ENCODE results near the gene LINGO3.
"Not testable (repeated sequence)": the region's sequence is repeated elsewhere in the genome, so short reads cannot be mapped to it uniquely, and the experiment has no call there.

Gene LINGO3

GRCh38 chr19:2281265-2282061 is 26.5 kb downstream of the LINGO3 start:
- not testable (repeated sequence) for DNase-seq (ENCODE audit: low read depth)

GRCh38 chr19:2280633-2281264 is 27.2 kb downstream of the LINGO3 start:
- DNase-seq (ENCODE audit: low read depth) = no peak

GRCh38 chr19:2278459-2279158 is 29.3 kb downstream of the LINGO3 start:
- no peak for DNase-seq (ENCODE audit: low read depth)

DNA sequence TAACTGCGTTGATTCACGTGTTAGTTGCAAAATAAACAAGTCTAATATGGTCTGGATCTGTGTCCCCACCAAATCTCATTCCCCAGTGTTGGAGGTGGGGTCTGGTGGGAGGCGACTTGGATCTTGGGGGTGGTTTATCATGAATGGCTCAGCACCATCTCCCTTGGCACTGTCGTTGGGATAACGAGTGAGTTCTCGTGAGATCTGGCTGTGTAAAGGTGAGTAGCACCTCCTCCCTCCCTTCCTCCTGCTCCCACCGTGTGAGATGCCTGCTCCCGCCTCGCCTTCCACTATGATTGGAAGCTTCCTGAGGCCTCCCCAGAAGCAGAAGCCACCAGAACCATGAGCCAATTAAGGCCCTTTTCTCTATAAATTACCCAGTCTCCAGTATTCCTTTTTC is 30.8 kb downstream of the LINGO3 start:
- no peak for DNase-seq (ENCODE audit: low read depth)

- no peak for DNase-seq (ENCODE audit: low read depth)
Measured at GRCh38 chr19:2276429-2276986, 31.4 kb downstream of the LINGO3 start.

GRCh38 chr19:2275588-2276428 is 32.1 kb downstream of the LINGO3 start:
- no peak for DNase-seq (ENCODE audit: low read depth)

DNA sequence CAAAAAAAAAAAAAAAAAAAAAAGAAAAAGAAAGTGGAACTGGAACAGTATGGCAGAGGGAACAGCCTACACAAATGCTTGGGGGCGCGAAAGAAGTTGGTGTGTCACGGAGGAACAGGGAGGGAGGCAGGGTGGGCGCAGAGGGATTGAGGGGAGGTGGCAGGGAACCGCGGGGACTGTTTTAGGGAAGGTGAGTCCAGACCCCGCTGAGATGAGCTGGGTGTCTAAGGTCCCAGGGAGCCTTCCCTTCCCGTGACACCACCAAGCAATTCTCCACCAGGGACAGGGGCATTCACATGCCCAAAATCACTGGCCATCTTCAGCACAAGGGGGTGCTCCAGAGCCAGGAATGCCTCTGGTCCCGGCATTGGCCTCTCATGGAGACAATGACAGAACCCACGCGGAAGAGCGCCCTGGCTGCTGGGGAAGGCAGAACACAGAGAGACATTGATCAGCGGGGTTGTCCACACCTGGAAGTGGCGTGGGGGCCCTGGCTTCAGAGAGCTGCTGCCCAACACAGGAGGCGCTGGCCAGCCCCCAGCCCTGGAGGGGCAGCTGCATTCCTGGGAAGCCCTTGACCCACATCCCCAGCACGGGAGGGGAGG is 32.9 kb downstream of the LINGO3 start:
- no peak for DNase-seq (ENCODE audit: low read depth)

GRCh38 chr19:2274185-2274711 is 33.7 kb downstream of the LINGO3 start:
- no peak for DNase-seq (ENCODE audit: low read depth)

DNA sequence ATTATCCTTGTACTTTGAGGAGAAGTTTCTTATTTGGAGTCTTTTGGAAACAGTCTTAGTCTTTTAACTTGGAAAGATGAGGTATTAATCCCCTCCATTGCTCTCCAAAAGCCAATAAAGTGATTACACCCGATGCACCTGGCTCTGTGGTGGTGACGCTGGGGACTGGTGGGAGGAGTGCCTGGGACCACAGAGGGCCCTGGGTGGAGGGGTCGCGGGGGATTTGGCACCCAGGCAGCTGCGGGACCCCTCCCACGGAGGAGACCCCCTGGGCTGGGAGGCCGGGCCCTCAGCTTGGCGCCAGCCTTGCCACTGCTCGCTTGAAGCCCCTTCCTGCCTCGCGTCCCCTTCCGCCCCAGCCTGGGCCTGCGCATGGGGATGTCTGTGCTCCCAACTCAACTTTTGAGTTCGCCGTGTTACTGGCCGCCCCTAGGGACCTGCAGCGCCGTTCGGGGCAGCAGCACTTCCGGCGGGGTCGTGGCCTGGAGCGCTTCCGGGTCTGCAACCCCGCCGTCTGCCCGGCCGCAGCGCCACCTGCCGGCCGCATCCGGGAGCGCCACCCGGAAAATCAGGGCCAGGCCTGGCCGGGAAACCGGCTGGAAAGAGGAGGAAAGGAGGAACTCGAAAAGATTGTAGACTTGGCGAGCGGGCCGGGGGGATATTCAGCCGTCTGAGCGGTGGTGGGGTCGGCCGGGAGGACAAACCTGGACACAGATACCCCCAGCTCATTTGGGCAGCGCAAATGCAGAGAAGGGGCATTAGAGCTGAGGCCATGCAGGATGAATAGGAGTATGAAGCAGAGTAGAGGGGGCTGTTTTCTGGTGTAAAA is 34.4 kb downstream of the LINGO3 start:
- DNase-seq (ENCODE audit: low read depth) = peak; percentile 68

DNA sequence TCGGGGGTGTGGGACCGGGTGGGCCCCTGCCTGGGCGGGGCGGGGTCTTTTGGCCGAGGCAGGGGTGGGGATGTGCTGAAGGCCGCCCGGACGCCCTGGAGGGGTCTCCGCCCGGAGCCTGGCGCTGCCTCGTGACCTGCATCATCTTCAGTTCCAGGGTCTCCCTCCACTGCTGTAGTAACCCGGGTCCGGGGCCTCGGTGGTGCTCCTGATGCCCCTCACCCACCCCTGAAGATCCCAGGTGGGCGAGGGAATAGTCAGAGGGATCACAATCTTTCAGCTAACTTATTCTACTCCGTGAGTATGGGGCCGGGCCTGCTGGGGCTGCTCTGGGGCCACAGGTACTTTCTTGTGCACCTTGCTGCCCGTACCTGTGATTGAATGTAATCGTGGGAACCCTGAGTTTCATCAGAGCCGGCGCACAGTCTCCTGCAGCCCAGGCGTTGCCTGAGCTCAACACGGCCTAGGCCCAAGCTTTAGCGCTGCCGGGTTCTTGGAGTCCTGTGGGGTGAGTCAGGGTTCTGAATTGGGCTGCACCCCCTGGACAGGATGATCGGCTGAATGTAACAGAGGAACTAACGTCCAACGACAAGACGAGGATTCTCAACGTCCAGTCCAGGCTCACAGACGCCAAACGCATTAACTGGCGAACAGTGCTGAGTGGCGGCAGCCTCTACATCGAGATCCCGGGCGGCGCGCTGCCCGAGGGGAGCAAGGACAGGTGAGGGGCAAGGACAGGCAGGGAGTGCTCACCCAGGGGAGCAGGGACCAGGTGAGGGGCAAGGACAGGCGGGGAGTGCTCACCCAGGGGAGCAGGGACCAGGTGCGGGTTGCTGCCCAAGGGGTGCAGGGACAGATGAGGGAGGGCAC is 36.5 kb downstream of the LINGO3 start:
- no peak for DNase-seq (ENCODE audit: low read depth)

DNA sequence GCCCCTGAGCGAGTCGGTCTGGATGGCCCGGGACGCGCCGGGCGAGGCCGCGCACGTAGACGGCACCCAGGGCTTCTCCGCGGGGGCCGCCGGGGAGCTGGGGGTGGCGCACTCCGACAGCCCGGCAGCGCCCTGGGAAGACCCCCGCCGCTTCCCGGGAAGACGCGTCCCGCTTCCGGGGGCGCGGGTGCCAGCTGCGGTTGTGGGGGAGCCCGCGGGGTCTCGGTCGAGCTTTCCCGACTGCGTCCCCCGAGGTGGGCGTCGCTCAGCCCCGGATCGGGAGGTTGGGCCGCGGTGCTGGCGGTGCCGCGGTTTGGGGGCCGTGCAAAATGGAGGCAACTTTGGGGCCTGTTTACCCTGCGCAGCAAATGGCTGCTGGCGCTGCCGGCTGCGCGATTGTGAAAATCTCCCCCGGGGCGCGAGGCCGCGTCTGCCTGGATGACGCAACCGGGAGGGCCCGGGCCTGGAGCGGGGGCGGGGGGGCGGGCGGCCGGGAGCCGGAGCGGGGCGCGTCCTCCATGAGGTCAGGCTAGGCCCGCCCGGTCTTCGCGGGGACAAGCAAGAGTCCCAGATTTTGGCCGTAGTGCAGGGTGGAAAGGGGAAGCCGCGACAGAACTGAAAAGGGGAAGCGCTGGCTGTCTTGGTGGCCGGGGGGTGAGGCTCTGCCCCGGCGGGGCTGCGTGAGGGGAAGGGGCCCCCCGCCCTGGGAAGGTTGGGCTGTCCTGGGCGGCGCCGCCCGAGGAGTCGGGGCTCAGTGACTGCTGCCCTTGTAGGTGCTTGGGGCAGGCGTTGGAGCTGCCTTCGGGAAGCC is 37.3 kb downstream of the LINGO3 start:
- peak; percentile 63 for DNase-seq (ENCODE audit: low read depth)

GRCh38 chr19:2270157-2270422 is 37.9 kb downstream of the LINGO3 start:
- DNase-seq (ENCODE audit: low read depth) = no peak

- DNase-seq (ENCODE audit: low read depth) = peak; percentile 99
Measured at GRCh38 chr19:2269244-2270156, 38.5 kb downstream of the LINGO3 start.

GRCh38 chr19:2268861-2269243 is 39.1 kb downstream of the LINGO3 start:
- no peak for DNase-seq (ENCODE audit: low read depth)

DNA sequence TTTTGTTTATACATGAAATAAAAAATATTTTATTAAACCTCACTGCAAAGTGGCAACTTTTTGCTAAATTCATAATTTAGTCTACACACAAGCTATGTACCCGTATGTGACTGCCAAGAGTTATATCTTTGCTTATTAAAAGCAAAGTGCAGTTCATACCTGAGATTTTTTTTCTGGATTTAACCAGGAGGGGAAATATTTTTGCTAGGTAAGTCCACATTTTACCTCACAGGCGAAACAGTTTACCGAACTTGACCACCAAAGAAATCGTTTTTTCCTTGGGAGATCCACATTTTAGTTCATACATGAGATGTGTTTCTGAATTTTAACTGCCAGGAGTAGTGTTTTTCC is 39.5 kb downstream of the LINGO3 start:
- no peak for DNase-seq (ENCODE audit: low read depth)

DNA sequence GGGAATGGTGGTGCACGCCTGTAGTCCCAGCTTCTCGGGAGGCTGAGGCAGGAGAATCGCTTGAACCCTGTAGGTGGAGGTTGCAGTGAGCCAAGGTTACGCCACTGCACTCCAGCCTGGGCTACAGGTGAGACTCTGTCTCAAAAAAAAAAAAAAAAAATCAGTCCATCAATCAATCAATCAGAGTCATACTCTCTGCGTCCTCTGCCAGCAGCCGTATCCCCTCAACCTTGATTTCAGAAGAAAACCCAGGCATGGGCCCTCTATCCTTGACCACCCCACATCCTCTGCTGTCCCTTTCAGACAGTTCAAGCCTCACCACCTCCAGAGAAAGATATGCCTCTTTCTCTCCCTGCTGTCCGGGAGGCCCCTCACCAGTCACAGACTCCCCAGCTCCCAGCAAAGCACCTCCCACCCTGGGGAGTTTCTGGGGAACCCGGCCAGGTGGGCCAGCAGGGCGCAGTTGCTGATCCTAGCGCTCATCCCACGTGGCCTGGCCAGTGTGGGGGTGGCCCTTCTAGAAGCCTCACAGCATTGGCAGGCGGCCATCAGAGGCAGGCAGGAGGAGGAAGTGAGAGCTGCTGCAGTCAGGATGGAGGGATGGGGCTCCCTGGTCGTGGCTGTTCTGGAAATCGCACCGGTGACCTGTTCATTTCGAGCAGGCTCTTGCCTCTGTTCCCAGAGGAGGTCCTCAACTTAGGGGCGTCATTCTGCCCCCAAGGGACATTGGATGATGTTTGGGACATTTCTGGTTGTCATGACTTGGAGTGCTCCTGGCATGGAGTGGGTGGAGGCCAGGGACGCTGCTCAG is 41.6 kb downstream of the LINGO3 start:
- DNase-seq (ENCODE audit: low read depth) = no peak
